ENCODE measurements around the gene BDH1.
"Not testable (repeated sequence)": the region's sequence is repeated elsewhere in the genome, so short reads cannot be mapped to it uniquely, and the experiment has no call there.

The BDH1 gene

GRCh38 chr3:197567904-197568681, 12.3 kb upstream of the BDH1 start:
- no peak overlapping the region for H3K4me3 ChIP-seq (ENCODE audit: low read depth, low read length)
- CTCF ChIA-PET, result interaction anchor here (0.8 to 1.8 kb wide), 2 partner anchors 31 to 344 kb away, joined by 3 to 5 read pairs; no protein-coding TSS in a partner anchor
- no peak for DNase-seq (ENCODE audit: low read depth, low spot score)
- POLR2A ChIA-PET, result no interaction called here
- TF ChIP-seq CTCF (IDR thresholded peaks at IDR 0.05; ENCODE audit: insufficient read depth, low read length, missing control alignments), result no peak

GRCh38 chr3:197566155-197566554, 10.4 kb upstream of the BDH1 start:
- DNase-seq (ENCODE audit: low read depth, low spot score); H3K4me3 ChIP-seq (ENCODE audit: low read depth, low read length); POLR2A ChIA-PET; CTCF ChIA-PET: not testable (repeated sequence)

- no peak for DNase-seq (ENCODE audit: low read depth, low spot score)
- H3K4me3 ChIP-seq (ENCODE audit: low read depth, low read length), result no peak overlapping the region
- CTCF ChIA-PET, result interaction anchor here (0.7 to 1.7 kb wide), 2 partner anchors 28 to 35 kb away, joined by 3 to 5 read pairs; no protein-coding TSS in a partner anchor
- TF ChIP-seq CTCF (IDR thresholded peaks at IDR 0.05; ENCODE audit: insufficient read depth, low read length, missing control alignments), result no peak
- POLR2A ChIA-PET, result no interaction called here
These were observed 8.5 kb upstream of the BDH1 start for GRCh38 chr3:197564097-197564843.

GRCh38 chr3:197562398-197563251, 6.9 kb upstream of the BDH1 start:
- ChIA-PET POLR2A (no interaction called here), CTCF (interaction anchor here (1.0 to 1.7 kb wide), 3 partner anchors 35 to 53 kb away, joined by 3 to 5 read pairs (median 5); no protein-coding TSS in a partner anchor)
- DNase-seq (ENCODE audit: low read depth, low spot score), result no peak
- TF ChIP-seq CTCF (IDR thresholded peaks at IDR 0.05; ENCODE audit: insufficient read depth, low read length, missing control alignments), result no peak
- H3K4me3 ChIP-seq (ENCODE audit: low read depth, low read length), result no peak overlapping the region

- H3K4me3 ChIP-seq (ENCODE audit: low read depth, low read length), result no peak overlapping the region
- no peak for TF ChIP-seq CTCF (IDR thresholded peaks at IDR 0.05; ENCODE audit: insufficient read depth, low read length, missing control alignments)
- POLR2A ChIA-PET, result no interaction called here
- CTCF ChIA-PET, result interaction anchor here (0.7 to 1.4 kb wide), 3 partner anchors 36 to 52 kb away, joined by 3 to 5 read pairs (median 3); no protein-coding TSS in a partner anchor
- DNase-seq (ENCODE audit: low read depth, low spot score), result no peak
These were observed 6.2 kb upstream of the BDH1 start for GRCh38 chr3:197561926-197562325.

- no peak overlapping the region for H3K4me3 ChIP-seq (ENCODE audit: low read depth, low read length)
- ChIA-PET CTCF (interaction anchor here (0.9 kb wide), 1 partner anchor 303 kb away, joined by 3 read pairs; no protein-coding TSS in a partner anchor), POLR2A (no interaction called here)
- no peak for DNase-seq (ENCODE audit: low read depth, low spot score)
- no peak for TF ChIP-seq CTCF (IDR thresholded peaks at IDR 0.05; ENCODE audit: insufficient read depth, low read length, missing control alignments)
These were observed 3.9 kb upstream of the BDH1 start for GRCh38 chr3:197559651-197560050.
